HG02571 (cell line): ENCODE results near the gene ATP5F1C.

ENCODE experiments used
- ATAC-seq: cut with Tn5 transposase; IDR thresholded peaks from one replicate; pipeline ENCODE4 v1.9.1; 2021; ENCODE audit warnings: mild to moderate bottlenecking, moderate library complexity; ENCODE audit not compliant: unreplicated experiment

The ATP5F1C gene

GRCh38 chr10:7836571-7836970 is 48.6 kb downstream of the ATP5F1C start:
- no peak for ATAC-seq

- no peak for ATAC-seq
These were observed 58.6 kb downstream of the ATP5F1C start for GRCh38 chr10:7846591-7846990.

- no peak for ATAC-seq
These were observed 65.4 kb downstream of the ATP5F1C start for GRCh38 chr10:7853226-7853842.

GRCh38 chr10:7853890-7854289 is 65.9 kb downstream of the ATP5F1C start:
- ATAC-seq: no peak

- ATAC-seq: no peak
These were observed 67.2 kb downstream of the ATP5F1C start for GRCh38 chr10:7855205-7855604.

- no peak for ATAC-seq
These were observed 68.7 kb downstream of the ATP5F1C start for GRCh38 chr10:7856678-7857077.

- no peak for ATAC-seq
These were observed 69.3 kb downstream of the ATP5F1C start for GRCh38 chr10:7857262-7857661.
